Measurements from ENCODE around the gene GABRR3.

Gene GABRR3

DNA sequence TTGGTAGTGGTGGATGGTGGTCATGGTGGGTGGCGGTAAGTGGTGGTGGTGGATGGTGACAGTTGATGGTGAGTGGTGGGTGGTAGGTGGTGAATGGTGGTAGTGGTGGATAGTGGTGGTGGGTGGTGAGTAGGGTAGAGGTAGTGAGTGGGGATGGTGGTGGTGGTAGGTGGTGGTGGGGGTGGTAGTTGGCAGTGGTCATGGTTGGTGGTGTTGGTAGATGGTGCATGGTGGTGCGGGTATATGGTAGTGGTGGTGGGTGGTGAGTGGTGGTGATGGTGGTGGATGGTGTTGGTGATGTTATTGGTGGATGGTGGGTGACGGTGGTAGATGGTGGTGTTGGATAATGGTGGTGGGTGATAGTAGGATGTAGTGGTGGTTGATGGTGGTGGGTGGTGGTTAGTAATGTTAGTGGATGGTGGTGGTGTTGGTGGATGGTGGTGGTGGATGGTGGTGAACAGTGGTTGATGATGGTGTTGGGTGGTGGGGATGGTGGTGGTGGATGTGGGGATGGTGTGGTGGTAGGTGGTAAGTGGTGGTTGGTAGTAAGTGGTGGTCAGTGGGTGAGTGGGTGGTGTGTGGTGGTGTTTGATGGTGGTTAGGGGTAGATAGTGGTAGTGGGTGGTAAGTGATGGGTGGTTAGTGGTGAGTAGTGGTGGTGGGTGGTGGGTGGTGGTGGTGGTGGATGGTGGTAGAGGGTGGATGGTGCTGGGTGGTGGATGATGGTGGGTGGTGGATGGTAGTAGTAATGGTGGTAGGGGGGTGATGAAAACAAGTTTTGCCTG is 46.1 kb downstream of the GABRR3 start:
- no peak for DNase-seq

DNA sequence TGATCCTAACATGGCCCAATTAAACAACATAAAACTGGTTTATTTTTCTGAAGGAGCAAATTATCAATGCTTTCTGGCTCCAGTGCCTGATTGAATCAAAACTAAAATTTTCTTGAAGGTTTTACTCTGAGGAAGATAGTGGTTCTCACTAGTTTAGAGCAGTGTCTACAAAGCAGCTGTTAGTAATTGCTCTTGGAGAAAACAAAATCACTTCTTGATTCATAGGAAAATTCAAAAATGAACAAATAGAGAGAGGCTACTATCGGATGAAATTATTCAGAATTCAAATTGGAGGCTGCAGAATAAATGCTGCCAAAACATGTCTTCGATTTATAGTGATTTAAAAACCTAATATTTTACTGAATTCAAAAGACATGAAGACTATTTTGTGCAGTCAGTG is 47.8 kb downstream of the GABRR3 start:
- no peak for DNase-seq

DNA sequence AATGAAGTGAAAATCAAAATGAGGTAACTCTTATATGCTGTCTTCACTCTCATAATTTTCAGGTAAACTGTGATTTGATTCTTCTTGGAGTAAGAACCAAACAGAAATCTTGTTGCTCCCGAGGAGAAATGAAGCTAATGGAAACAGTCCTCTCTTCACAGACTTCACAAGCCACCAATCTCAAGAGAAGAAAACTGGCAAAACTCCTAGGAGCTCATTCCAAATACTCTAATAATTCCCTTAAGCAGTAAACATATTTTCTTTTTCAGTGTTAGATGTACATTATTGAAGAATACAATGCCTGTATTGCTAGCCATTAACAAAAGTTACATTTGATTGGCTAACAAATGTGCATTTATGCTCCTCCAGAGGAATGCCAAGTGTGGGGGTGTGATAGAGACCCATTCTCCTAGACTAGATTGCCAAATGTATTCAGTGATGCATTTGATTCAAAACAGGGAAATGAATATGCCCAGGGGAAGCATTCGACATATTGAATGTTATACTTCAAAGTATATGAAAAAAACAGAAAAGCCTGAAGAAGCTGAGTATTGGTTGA is 51.1 kb downstream of the GABRR3 start:
- no peak for DNase-seq

DNA sequence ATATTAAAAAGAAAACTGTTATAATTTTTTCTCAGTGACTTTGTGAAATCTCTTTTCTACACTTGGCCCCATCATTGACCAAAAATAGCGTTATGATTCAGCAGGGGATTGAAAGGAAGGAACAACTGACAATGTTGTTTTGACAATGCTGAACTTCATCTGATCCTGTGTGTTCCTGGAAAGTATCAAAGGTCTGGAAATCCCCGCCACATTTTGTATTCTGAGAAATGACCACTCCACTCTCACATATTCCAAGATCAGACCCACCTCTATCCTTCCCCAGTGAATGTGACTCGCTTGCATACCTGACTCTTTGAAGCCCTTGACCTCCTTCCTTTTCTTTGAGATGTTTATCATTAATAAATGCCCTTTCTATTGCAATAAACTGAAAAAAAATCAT is 53.2 kb downstream of the GABRR3 start:
- DNase-seq = no peak

DNA sequence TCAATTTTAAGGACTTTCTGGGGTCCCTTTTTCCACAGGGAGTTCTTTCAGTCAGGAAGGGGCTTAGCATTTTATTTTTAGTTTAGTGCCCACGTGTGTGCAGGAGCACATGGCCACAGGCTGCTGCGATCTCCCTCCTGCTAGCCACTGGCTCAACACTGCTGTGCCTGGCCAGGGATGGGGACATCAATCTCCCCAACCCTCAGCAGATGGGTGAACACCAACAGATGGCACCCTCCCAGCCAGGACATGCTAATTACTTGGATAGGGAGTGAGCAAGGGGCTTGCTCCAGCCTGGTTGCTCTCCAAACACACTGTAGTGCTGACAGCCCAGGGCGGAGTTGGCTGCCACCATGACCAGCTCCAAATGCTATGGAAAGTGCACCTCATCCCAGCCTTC is 55.5 kb downstream of the GABRR3 start:
- no peak for DNase-seq

DNA sequence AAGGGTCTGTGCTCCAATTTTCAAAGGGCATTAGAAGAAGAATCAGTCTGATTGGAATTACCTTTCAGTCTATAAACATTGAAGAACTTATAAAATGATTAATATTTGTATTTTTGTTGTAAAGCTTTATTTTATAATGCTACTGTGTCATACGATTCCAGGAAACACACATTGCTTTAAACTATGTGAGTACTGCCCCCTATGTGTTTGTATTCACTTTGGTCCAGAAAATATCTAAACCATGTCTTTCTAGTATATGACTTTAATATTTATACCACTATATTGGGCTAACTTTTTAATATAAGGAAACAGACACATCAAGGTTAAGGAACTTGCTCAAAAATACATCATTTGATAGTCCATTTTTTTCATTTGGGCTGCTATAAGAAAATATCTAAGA is 59.6 kb downstream of the GABRR3 start:
- DNase-seq = no peak

DNA sequence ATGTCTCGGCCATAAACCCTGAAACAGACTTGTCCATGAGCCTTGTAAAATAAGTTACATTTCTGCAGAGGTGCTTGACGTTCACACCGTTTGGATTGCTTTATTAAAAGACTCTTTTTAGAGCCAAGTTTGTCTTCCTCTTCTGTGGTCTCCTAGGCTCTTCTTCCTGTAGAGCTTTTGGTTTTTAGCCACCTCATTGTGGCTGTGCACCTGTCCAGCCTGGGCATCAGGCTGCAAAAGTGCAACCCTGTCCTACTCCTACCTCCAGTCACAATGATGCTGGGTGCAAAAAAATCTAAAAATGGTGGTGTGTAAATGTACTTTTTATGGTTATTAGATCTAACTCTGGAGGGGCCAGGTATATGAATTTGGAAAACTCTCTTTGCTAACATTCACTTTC is 60.1 kb downstream of the GABRR3 start:
- no peak for DNase-seq

DNA sequence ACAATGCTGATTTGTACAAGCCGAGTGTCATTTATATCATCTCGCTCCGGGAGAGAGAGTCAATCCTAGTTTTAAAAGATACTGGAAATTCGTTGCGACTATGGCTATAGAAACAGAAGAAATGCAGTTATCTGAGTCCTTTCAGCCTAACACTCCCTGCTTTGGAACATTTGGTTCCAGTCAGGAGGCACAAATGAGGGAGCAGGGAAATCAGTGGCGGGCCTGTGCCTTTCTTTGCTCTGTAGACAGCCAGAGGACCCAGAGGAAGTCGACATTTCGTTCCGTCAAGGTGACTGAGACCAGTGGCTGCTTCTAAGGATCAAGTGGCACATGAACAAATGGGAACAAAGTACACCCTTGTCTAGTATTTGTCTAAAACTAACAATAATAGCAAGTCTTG is 62.1 kb downstream of the GABRR3 start:
- no peak for DNase-seq

DNA sequence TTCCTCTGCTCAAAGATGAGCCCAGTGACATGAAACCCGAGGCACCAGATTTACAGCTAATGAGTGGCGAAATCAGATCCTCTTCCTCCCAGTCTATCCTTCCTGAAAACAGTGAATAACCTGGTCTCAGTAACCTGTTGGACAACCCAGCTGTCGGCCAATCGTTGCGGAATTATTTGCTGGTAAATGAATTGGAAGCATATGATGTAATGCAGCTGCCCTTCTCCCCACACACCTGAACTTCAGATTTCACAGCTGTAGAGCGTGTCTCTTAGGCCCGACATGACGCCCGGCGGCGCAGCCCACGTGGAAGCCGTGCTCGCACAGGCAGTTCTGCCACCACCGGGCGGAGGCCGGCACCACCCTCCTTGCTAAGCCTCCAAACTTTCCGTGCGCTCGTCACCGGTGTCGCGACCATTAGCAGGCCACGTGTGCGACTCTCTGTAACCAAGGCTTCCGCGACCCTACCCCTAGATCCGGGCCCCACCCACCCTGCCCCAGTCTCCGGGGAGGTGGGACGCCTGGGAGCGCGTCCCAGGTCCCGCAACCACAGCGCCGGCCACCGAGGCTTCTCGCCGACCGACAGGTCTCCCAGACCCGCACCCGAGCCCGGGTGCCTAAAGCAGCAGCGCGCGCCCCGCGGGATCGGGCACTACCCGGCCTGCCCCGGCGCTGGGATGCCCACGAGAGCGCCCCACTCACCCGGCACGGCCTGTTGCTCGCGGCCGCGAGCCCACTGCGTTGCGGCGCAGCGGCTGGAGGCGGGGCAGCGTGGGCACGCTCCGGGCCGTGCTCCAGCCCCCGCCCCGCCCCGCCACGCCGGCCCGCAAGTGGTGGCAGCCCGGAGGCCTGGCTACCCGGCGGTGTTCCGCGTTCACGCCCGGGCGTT is 63.2 kb downstream of the GABRR3 start, which contains the start of gene RIOX2:
TSS of gene RIOX2 (minus strand) at position 753 of the 889 bp plus-strand sequence. CDS start 4,838 bp downstream, outside the sequence.
- peak; percentile 60 to 79 (median 69) for DNase-seq

DNA sequence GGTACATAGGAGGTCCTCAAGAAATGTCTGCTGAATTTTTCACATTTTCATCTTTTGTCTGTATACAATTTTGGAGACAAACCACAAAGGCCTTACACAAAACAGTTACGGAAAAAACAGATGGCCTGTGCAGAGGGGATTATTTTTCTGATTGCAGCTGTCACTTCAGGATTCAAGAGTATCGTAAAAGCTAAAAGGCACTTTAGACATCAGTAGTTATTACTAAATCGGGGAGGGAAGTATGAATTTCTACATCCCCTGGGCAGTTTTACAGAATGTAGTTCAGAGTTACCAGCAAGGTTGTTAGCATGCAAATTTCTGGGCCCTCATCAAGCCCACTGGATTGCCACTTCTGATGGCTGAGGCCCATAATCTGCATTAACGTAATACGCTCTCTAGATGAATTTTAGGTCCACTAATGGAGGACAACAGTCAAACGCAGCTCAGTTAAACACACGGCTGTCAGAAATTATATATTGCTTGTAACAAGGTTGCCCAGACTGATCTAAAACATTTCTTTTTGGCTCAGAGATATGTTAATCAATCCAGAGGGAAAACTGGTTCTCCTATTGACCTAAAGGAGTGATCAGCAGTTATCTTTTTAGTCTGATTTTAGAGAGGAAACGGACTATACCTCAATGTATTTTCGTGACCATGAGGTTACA is 64.0 kb downstream of the GABRR3 start:
- no peak for DNase-seq

DNA sequence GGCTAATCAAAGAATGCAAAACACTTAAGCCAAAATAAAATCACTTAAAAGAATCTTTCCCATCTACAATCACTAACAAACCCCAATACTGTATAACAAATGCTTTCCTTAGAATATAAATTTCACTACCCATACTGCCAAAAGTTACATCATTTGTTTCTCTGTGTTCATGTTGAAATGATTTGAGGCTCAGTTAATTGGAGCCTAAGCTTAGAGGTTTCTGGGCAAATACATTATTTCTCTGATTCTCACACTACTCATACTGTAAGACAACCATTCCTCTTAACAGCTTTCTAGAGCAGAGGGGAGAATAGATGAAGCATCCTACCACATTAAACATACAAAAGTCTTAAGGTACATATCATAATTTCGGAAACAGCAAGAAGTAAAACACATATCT is 65.0 kb downstream of the GABRR3 start:
- no peak for DNase-seq

DNA sequence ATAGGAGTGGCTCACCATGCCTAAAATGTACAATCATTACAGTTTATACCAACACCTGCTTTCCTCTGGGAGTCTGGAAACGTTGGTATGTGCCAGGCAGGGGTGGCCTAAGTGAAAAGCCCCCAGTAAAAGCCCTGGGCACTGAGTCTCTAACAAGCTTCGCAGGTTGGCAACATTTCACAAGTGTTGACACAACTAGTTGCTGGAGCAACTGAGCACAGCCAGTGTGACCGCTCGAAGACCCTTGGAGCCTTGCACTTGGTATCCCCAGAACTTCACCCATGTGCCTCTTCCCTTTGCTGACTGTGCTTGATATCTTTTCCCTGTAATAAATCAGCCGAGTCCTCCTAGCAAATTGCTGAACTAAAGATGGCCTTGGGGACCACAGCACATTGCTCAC is 65.6 kb downstream of the GABRR3 start:
- DNase-seq = no peak

DNA sequence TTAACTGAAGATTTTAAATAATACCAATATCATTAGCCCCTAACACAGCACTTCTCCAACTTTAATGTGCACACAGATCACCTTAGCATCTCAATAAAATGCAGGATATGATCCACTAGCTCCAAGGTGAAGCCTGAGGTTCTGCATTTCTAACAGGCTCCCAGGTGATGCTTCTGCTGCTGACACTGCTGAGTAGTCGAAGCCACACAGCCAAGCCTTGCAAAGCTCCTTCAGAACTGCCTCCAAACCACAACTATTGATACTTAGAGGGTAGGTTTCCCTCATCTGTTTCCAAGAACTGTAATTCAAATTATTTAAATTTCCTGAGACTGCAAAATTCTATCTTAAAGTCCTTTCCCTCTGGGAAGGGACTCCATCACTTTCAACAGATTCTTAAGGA is 66.7 kb downstream of the GABRR3 start:
- DNase-seq = no peak

DNA sequence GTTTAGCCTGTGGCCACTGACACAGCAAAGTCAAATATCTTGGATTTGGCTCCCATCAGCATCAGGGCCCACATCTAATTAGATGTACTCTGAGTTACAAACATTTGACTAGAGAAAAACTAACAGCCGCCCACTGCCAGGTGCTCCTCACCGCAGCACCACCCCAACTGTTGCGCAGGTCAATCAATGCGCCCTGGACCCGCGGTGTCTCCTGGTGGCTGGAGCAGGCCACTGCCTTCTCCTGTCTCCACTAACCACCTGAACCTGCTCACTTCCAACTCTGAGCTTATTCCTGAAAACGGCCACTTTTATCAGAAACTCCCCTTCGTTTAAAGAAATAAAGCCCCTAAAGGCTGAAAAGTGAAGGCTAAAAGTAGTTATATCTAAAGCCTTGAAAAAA is 67.1 kb downstream of the GABRR3 start:
- DNase-seq = no peak

DNA sequence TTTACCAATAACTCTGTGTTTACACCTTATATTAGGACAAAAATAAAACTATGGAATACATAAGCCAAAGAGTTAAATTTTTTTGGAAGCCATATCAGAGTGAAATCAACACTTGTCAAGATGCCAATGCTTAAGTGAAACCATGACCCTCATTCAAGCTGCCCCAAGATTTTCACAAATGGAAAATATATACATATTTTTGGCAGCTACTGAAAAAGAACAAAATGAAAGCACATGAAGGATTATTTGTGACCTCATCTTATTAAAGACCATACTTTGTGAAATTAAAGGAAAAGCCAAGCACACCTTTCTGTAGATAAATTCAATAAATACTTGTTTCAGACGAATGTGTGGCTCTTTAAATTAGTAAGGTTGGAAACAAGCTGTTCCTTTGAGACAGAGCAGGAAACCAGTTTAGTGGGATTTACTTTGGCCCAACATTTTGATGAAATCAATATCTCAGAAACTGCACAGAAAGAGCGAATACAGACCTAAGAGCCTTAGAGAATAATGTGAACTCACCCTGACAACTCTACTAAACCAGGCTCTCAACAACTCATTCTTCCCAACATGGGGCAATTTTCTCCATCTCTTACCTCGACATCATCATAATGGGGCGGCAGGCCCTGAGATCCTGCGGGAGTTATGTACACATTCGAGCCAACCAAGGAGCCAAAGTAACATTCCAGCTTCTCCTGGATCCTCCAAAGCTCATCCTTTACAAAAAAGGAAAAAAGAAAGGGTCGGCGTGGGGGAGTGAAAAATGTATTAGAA is 73.9 kb downstream of the GABRR3 start:
- DNase-seq = no peak

DNA sequence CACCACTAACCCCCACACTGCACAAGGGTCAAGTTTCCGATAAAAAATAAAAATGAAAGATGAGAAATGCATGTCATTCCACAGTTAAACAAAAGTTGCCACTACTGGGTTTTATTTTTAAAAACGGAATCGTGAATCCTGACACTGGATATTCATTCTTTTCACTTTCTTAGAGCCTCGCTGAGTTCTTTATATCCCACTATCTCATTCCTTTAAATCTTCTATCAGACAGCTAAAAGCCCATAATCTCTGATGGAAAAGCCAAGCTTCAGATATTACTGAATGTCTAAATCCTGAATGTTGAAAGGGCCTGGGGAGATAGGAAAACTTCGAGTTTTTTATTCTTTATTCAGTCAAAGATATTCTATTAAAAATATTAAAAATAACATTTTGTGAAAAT is 74.6 kb downstream of the GABRR3 start:
- DNase-seq = no peak

DNA sequence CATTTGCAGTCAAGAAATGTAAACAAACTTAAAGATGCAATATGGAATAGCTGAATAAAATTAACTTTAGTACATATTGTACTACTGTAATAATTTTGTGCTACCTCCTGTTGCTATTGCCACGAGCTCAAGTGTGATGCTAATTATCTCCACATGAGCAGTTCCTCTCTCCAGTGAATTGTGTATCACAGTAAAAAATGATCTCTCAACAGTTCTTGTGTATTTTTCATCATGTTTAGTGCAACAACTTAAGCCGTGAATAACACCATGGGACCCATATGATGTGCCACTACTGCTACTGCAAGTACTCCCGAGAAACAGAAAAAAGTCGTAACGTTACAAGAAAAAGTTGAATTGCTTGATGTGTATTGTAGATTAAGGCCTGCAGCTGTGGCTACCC is 75.2 kb downstream of the GABRR3 start:
- DNase-seq = no peak

DNA sequence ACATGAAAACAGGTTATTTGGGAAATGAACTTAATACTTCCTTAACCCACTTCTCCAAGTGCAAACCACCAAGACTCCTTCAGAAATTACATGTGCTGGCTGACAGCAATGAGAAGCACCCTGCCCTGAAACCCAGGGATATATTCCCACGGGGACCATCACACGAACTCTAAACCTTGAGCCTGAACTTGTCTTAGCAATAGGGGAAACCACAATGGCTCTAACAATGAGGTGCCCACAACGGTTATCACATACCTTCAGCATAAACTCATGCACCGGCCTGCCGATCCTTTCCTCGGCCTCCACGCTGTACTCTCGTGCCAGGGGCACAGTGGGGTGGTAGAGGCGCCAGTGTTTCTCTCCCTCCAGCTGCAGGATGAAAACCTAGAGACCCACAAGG is 76.3 kb downstream of the GABRR3 start:
- no peak for DNase-seq

DNA sequence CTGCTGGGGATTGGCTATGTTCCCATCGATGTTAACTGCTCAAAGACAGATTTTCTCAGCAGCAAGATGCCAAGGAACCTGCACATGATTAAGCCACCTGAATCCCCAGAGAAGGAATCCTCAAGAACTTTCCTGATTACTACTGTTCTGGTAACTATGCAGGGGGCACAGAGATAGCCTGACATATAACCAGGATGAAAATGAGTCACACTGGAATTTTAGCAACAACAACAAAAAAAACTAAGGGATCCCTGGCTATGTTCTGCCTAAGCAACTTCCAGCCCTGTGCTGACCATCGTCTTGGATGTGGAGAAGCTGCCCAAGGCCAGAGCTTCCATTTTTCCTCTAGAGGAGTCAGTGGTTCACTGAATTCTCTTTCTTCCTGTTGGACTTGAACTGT is 76.7 kb downstream of the GABRR3 start:
- DNase-seq = no peak

DNA sequence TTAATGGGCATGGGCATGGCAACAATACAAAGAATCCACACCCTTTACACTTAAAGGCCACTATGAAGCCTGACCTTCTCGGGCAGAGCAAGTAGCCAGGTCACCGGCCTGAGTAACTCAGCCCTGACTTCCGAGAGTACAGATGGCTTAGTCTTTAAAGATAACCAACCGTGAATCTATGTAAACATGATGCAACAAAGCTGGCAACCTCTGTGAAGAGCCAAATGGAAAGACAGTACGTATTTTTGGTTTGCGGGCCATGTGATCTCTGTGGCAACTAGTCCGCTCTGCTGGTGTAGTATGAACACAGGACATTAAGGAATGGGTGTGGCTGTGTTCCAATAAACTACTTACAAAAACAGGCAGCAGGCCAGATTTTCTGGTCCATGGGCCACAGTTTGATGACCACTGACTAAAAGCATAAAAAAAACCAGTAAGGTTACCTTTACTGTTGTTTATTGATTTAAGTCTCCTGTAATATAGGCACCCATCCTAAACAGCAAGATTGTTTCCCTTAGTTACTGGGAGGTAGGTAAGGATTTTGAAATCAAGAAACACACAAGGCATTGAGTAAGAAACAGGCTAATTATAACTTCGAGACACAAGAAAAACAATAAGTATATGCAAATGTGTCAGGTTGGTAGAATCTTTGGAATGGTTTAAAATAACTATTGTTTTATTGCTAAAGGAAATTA is 77.4 kb downstream of the GABRR3 start:
- DNase-seq = no peak

DNA sequence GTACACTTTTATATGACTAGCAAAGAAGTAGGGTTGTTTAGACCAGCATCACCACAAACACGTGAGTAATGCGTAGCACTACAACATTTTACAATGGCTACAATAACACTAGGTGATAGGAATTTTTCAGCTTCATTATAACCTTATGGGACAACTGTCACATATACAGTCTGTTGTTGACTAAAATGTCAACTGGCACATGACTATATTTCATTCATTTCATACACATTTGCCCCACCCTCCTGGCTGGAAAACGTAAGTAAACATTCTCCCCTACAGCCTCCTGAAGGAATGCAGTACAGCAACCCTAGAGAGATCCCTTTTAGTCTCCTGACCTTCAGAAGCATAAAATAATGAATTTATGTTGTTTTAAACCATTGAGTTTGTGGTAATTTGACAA is 79.1 kb downstream of the GABRR3 start:
- DNase-seq = no peak

Measured in stimulated activated naive CD4-positive, alpha-beta T cell (primary cell).